Measurements from ENCODE around the gene EHBP1. TPM values are rescaled to one million over a fixed set of nuclear protein-coding genes. Genes with fewer than 3 reads are reported as not detected.

Gene EHBP1
- total and polyA plus RNA-seq, 11 donors, result 5.2 to 34.2 (median 18.1) TPM

DNA sequence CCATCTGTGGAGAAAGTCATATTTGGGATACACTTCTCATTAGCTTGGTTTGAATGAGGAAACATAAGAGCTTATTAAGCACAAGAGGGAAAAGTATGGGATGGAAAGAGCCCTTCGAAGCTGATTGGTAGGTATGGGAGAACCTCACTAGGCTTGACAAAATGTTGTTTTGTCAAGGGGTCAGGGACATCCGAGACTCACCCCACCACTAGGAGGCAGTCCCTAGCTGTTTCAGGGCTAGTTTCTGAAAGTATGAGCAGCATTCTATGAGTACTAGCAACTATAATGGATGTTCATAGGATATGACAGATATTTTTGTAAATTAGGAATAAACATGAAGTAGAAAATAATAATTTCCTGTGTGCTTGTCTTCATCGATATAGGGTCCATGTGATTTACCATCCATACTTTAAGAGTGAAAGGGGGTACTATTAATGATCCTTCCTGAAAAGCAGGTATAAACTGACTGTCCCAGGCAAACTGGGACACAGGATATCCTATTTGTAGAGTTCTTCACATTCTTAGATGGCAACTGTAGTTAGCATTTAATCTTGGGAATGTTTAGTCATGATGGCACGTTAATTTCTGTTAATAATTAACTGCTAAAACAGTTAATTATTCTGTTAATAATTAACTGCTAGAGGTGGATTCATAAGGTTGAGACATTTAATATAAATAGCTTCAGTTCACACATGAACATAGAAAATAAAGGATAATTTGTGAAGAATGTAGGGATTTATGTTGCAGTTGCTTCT is 373.5 kb downstream of the EHBP1 start:
- ATAC-seq, result no peak
- Histone ChIP-seq H3K4me1 (no peaks in the 10 kb centered on the region), H3K27ac (no peak overlapping the region), H3K4me3 (no peak overlapping the region), H3K27me3 (peaks cover 0 to 49% (median 6%) of the 10 kb centered on the region in 9 donors), H3K36me3 (no peaks in the 10 kb centered on the region), H3K9me3 (no peaks in the 10 kb centered on the region)
- intact Hi-C loops (cut with DNase I), result no loop called here
- WGBS, 4 donors, result 72 to 81% (median 75%) methylated on average over 4 of the region's 4 CpGs
- no peak for TF ChIP-seq POLR2A (IDR thresholded peaks at IDR 0.05)
- TF ChIP-seq, protein P1, sequence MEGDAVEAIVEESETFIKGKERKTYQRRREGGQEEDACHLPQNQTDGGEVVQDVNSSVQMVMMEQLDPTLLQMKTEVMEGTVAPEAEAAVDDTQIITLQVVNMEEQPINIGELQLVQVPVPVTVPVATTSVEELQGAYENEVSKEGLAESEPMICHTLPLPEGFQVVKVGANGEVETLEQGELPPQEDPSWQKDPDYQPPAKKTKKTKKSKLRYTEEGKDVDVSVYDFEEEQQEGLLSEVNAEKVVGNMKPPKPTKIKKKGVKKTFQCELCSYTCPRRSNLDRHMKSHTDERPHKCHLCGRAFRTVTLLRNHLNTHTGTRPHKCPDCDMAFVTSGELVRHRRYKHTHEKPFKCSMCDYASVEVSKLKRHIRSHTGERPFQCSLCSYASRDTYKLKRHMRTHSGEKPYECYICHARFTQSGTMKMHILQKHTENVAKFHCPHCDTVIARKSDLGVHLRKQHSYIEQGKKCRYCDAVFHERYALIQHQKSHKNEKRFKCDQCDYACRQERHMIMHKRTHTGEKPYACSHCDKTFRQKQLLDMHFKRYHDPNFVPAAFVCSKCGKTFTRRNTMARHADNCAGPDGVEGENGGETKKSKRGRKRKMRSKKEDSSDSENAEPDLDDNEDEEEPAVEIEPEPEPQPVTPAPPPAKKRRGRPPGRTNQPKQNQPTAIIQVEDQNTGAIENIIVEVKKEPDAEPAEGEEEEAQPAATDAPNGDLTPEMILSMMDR (IDR thresholded peaks at IDR 0.05), result peak in 2 of 12 donors; percentile 13 to 23
- DNase-seq, result no peak

DNA sequence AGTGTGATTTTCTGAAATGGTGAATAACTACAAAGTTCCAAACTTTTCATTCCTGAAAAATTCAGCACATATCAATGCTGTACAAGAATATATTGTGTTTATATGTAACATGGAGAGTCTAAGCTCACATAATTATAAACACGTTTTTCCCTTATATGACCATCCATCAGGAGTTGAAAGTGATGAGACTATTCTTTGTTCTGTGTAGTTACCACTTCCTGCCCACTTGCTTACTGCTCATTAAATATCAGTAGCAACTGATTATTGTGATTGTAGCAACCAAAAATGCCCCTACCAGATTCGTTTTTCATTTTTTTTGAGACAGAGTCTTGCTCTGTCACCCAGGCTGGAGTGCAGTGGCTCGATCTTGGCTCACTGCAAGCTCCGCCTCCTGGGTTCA is 375.9 kb downstream of the EHBP1 start:
- DNase-seq (no peak), ATAC-seq (no peak)
- WGBS, 4 donors, result 71 to 80% (median 76%) methylated on average over 4 of the region's 4 CpGs
- no peaks in the 10 kb centered on the region for H3K4me1 ChIP-seq
- H3K27ac ChIP-seq, result no peak overlapping the region
- no peak overlapping the region for H3K4me3 ChIP-seq
- TF ChIP-seq, protein P1 (IDR thresholded peaks at IDR 0.05), result no peak
- no peak for TF ChIP-seq POLR2A (IDR thresholded peaks at IDR 0.05)
- no peaks in the 10 kb centered on the region for H3K36me3 ChIP-seq
- peaks cover 0 to 34% (median 6%) of the 10 kb centered on the region in 9 donors for H3K27me3 ChIP-seq
- intact Hi-C loops (cut with DNase I), result no loop called here
- no peaks in the 10 kb centered on the region for H3K9me3 ChIP-seq

DNA sequence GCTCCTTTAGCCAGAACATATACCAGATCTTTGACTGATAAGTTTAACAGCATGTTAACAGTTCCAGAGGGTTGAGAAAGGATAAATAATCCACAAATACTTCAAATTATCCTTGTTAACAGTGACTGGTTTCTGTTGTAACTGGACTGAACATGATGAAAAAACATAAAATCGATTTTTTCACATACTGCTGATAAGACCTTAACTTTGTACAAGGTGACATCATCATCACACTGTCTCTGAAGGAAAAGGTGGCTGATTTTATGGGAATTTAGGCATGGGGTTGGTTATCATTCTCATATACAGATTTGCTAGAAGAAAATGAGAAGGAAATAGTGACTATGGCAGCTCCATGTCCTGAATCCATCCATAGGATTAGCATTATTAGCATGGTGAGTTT is 381.2 kb downstream of the EHBP1 start:
- ATAC-seq (no peak), DNase-seq (no peak)
- H3K27me3 ChIP-seq, result peaks cover 0 to 3% (median 0%) of the 10 kb centered on the region in 9 donors
- H3K9me3 ChIP-seq, result peaks cover 0 to 2% (median 0%) of the 10 kb centered on the region in 12 donors
- TF ChIP-seq, protein P1 (IDR thresholded peaks at IDR 0.05), result no peak
- TF ChIP-seq POLR2A (IDR thresholded peaks at IDR 0.05), result no peak
- 49 to 53% (median 52%) methylated on average over 1 of the region's 1 CpG for WGBS, 4 donors
- no peaks in the 10 kb centered on the region for H3K4me1 ChIP-seq
- intact Hi-C loops (cut with DNase I), result no loop called here
- no peaks in the 10 kb centered on the region for H3K36me3 ChIP-seq
- no peak overlapping the region for H3K27ac ChIP-seq
- no peak overlapping the region for H3K4me3 ChIP-seq

DNA sequence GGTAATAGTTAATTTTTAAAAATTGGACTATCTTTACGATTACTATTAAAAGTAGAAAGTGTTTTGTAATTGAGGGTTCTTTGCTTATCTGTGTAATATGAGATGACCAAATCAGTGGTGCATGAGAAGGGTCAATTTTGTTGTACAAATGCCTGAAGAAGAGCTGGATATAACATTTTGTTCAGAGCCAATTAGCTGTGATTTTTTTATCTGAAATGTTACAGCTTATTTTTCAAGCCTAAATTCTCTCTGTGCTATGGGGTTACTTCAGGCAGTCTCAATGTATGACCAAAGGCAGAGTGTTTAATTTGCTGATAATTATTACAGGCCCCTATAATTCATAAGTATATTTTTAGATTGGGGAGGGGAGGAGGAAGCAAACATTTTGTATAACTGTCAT is 386.9 kb downstream of the EHBP1 start:
- 81 to 87% (median 85%) methylated on average over 1 of the region's 1 CpG for WGBS, 4 donors
- TF ChIP-seq, protein P1 (IDR thresholded peaks at IDR 0.05), result no peak
- no peak for TF ChIP-seq POLR2A (IDR thresholded peaks at IDR 0.05)
- Histone ChIP-seq H3K4me3 (no peak overlapping the region), H3K27ac (no peak overlapping the region), H3K27me3 (no peaks in the 10 kb centered on the region), H3K4me1 (no peaks in the 10 kb centered on the region), H3K36me3 (no peaks in the 10 kb centered on the region), H3K9me3 (peaks cover 0 to 2% (median 0%) of the 10 kb centered on the region in 12 donors)
- intact Hi-C loops (cut with DNase I), result no loop called here
- DNase-seq (no peak), ATAC-seq (no peak)
